Right hindlimb (tissue), 1 donor: ENCODE results near the gene GJA9.
"Not testable (repeated sequence)": the region's sequence is repeated elsewhere in the genome, so short reads cannot be mapped to it uniquely, and the experiment has no call there.

Experiments used
- DNase-seq: peaks from one replicate; pipeline ENCODE4 v3.0.0-alpha.2; 2018

GJA9 gene

GRCh38 chr1:38881487-38881886 lies at the start of gene GJA9:
Gene GJA9, minus strand, starts transcription at chr1:38881587. Its CDS starts 5,489 bp downstream, at chr1:38876098.
- no peak for DNase-seq

- DNase-seq, result peak; percentile 77
Observed at GRCh38 chr1:38929476-38929875, 48.1 kb upstream of the GJA9 start.

- DNase-seq, result no peak
Observed at GRCh38 chr1:38929054-38929453, 47.7 kb upstream of the GJA9 start.

- DNase-seq, result no peak
Observed at GRCh38 chr1:38926091-38926490, 44.7 kb upstream of the GJA9 start.

- no peak for DNase-seq
Observed at GRCh38 chr1:38925391-38925790, 44.0 kb upstream of the GJA9 start.

GRCh38 chr1:38923607-38924006 lies 42.2 kb upstream of the GJA9 start:
- DNase-seq, result no peak

- DNase-seq, result no peak
Observed at GRCh38 chr1:38919130-38919529, 37.7 kb upstream of the GJA9 start.

GRCh38 chr1:38918568-38918967 lies 37.2 kb upstream of the GJA9 start:
- DNase-seq, result no peak

GRCh38 chr1:38917772-38918171 lies 36.4 kb upstream of the GJA9 start:
- no peak for DNase-seq

GRCh38 chr1:38917337-38917736 lies 36.0 kb upstream of the GJA9 start:
- DNase-seq, result no peak

- no peak for DNase-seq
Observed at GRCh38 chr1:38915352-38915948, 34.1 kb upstream of the GJA9 start.

- not testable (repeated sequence) for DNase-seq
Observed at GRCh38 chr1:38914908-38915307, 33.5 kb upstream of the GJA9 start.

- no peak for DNase-seq
Observed at GRCh38 chr1:38908821-38909220, 27.4 kb upstream of the GJA9 start.

- DNase-seq, result no peak
Observed at GRCh38 chr1:38905985-38906384, 24.6 kb upstream of the GJA9 start.

- DNase-seq, result no peak
Observed at GRCh38 chr1:38899560-38899959, 18.2 kb upstream of the GJA9 start.

GRCh38 chr1:38898653-38899230 lies 17.4 kb upstream of the GJA9 start:
- DNase-seq, result no peak

- no peak for DNase-seq
Observed at GRCh38 chr1:38896169-38896568, 14.8 kb upstream of the GJA9 start.

- DNase-seq, result no peak
Observed at GRCh38 chr1:38892976-38893375, 11.6 kb upstream of the GJA9 start.

- DNase-seq, result no peak
Observed at GRCh38 chr1:38891753-38892152, 10.4 kb upstream of the GJA9 start.

GRCh38 chr1:38889589-38889988 lies 8.2 kb upstream of the GJA9 start:
- DNase-seq, result no peak

GRCh38 chr1:38888423-38889333 lies 7.3 kb upstream of the GJA9 start:
- DNase-seq, result no peak

- no peak for DNase-seq
Observed at GRCh38 chr1:38885092-38885491, 3.7 kb upstream of the GJA9 start.

GRCh38 chr1:38875811-38876210 lies 5.6 kb downstream of the GJA9 start:
- DNase-seq, result no peak
